Gastrocnemius medialis (tissue), 4 donors: ENCODE measurements around the gene CAVIN1. TPM values are rescaled to one million over a fixed set of nuclear protein-coding genes. Genes with fewer than 3 reads are reported as not detected.

ENCODE experiments used
- ATAC-seq, 2 donors: fragments of 150-250 bp; one replicate each; pipeline ENCODE4 v1.9.1; 2016
- DNase-seq, 2 donors: peaks; one replicate each; pipeline ENCODE4 v3.0.0-alpha.2; 2019
- H3K27ac ChIP-seq, 4 donors: fragments of 200-600 bp; sonication (generic); 1 replicate in 1 of 4; 2 replicates in 3 of 4; pipeline ENCODE4 v1.5.1; 2016 to 2018; ENCODE audit warnings: mild to moderate bottlenecking in 2 of 4, moderate library complexity in 1 of 4
- H3K27me3 ChIP-seq, 3 donors: fragments of 200-600 bp; sonication (generic) in 2 of 3; 1 replicate in 1 of 3; 2 replicates in 2 of 3; pipeline versions ENCODE4 v1.5.1 to v1.6.0; 2016 to 2019; ENCODE audit warnings: mild to moderate bottlenecking in 1 of 3, moderate library complexity in 1 of 3
- H3K36me3 ChIP-seq, 2 donors: fragments of 200-600 bp; sonication (generic) in 1 of 2; one replicate each; pipeline ENCODE4 v1.5.1; 2017 to 2018
- H3K4me1 ChIP-seq, 2 donors: fragments of 200-600 bp; sonication (generic) in 1 of 2; one replicate each; pipeline ENCODE4 v1.5.1; 2016 to 2017; ENCODE audit warnings: mild to moderate bottlenecking in 2 of 2
- H3K4me3 ChIP-seq, 4 donors: fragments of 200-600 bp; sonication (generic) in 3 of 4; 1 replicate in 1 of 4; 2 replicates in 3 of 4; pipeline ENCODE4 v1.5.1; 2016 to 2019; ENCODE audit warnings: mild to moderate bottlenecking in 2 of 4
- H3K9me3 ChIP-seq, 3 donors: fragments of 200-600 bp; sonication (generic) in 2 of 3; 1 replicate in 1 of 3; 2 replicates in 2 of 3; pipeline ENCODE4 v1.5.1; 2016 to 2019
- CTCF ChIP-seq, 5 experiments: fragments of 450-650 bp in 3 of 5; fragments of 200-600 bp in 2 of 5; sonication (generic) in 2 of 5; IDR thresholded peaks in 4 of 5; conservative IDR thresholded peaks in 1 of 5; 1 replicate in 4 of 5; 2 replicates in 1 of 5; pipeline ENCODE4 v1.5.1; 2016 to 2019; ENCODE audit warnings: antibody characterized with exemption in 5 of 5, mild to moderate bottlenecking in 3 of 5, moderate library complexity in 3 of 5
- POLR2A ChIP-seq, 2 donors: fragments of 450-650 bp; IDR thresholded peaks; one replicate each; pipeline ENCODE4 v1.6.1; 2017; ENCODE audit warnings: antibody characterized with exemption in 2 of 2, mild to moderate bottlenecking in 2 of 2, moderate library complexity in 2 of 2
- in situ Hi-C, 4 donors: fragments of 200-750 bp; cut with MboI; loops; one replicate each; pipeline versions ENCODE4 v1.15.0 to v1.8.0; 2017; ENCODE audit warnings: low sequenced_read_pairs in 4 of 4
- intact Hi-C: fragments of 100-400 bp; cut with DNase I; formaldehyde crosslinking; loops from one replicate; pipeline ENCODE4 v1.15.1; 2023; ENCODE audit warnings: low total_unique reads
- total RNA-seq, 4 donors: library from RNA; depleted of rRNA; stranded (reverse); fragments of >200 nt; gene quantifications; one replicate each; pipeline versions ENCODE4 v1.1.0 to v1.2.3, GENCODE V29; 2016

Gene CAVIN1
- total RNA-seq, 4 donors from 2014 or later, result 64.9 to 137 (median 125) TPM

GRCh38 chr17:42380935-42381334 is 42.1 kb downstream of the CAVIN1 start:
- in situ Hi-C loops (no loop called here), intact Hi-C loops (no loop called here)
- Histone ChIP-seq H3K27ac (peak overlapping the region; percentile 77 to 99 (median 82)), H3K4me1 (peaks cover 51 to 81% of the 10 kb centered on the region in 2 donors), H3K9me3 (no peaks in the 10 kb centered on the region), H3K36me3 (no peaks in the 10 kb centered on the region), H3K4me3 (no peak overlapping the region), H3K27me3 (no peaks in the 10 kb centered on the region)
- no peak for ATAC-seq
- TF ChIP-seq POLR2A (IDR thresholded peaks at IDR 0.05) (no peak), CTCF (IDR thresholded peaks at IDR 0.05 in 4 of 5, conservative IDR thresholded peaks at IDR 0.05 in 1 of 5) (no peak)
- DNase-seq, result no peak

GRCh38 chr17:42378959-42379594 is 44.0 kb downstream of the CAVIN1 start:
- intact Hi-C loops (no loop called here), in situ Hi-C loops (no loop called here)
- no peak for TF ChIP-seq POLR2A (IDR thresholded peaks at IDR 0.05)
- TF ChIP-seq CTCF (IDR thresholded peaks at IDR 0.05 in 4 of 5, conservative IDR thresholded peaks at IDR 0.05 in 1 of 5), result no peak
- H3K36me3 ChIP-seq, result no peaks in the 10 kb centered on the region
- H3K4me1 ChIP-seq, result peaks cover 59 to 80% of the 10 kb centered on the region in 2 donors
- peak overlapping the region; percentile 28 to 57 (median 40) for H3K4me3 ChIP-seq
- no peak for DNase-seq
- no peaks in the 10 kb centered on the region for H3K27me3 ChIP-seq
- peak overlapping the region; percentile 77 to 99 (median 82) for H3K27ac ChIP-seq
- H3K9me3 ChIP-seq, result no peaks in the 10 kb centered on the region
- ATAC-seq, result peak in 1 of 2 donors; percentile 60

- in situ Hi-C loops, result no loop called here
- intact Hi-C loops, result no loop called here
- H3K9me3 ChIP-seq, result no peaks in the 10 kb centered on the region
- ATAC-seq (no peak), DNase-seq (no peak)
- H3K36me3 ChIP-seq, result no peaks in the 10 kb centered on the region
- peak overlapping the region; percentile 77 to 99 (median 82) for H3K27ac ChIP-seq
- H3K27me3 ChIP-seq, result no peaks in the 10 kb centered on the region
- TF ChIP-seq CTCF (IDR thresholded peaks at IDR 0.05 in 4 of 5, conservative IDR thresholded peaks at IDR 0.05 in 1 of 5) (no peak), POLR2A (IDR thresholded peaks at IDR 0.05) (no peak)
- H3K4me3 ChIP-seq, result peak overlapping the region; percentile 28 to 57 (median 40)
- H3K4me1 ChIP-seq, result peaks cover 59 to 81% of the 10 kb centered on the region in 2 donors
These were observed 44.6 kb downstream of the CAVIN1 start for GRCh38 chr17:42378359-42378958.

- H3K27ac ChIP-seq, result peak overlapping the region in 1 of 4 donors; percentile 99
- intact Hi-C loops, result no loop called here
- no peak for ATAC-seq
These were observed 49.2 kb downstream of the CAVIN1 start for GRCh38 chr17:42373896-42374295.

More at GRCh38 chr17:42373896-42374295, 49.2 kb downstream of the CAVIN1 start:
- TF ChIP-seq POLR2A (IDR thresholded peaks at IDR 0.05), result no peak
- TF ChIP-seq CTCF (IDR thresholded peaks at IDR 0.05 in 4 of 5, conservative IDR thresholded peaks at IDR 0.05 in 1 of 5), result no peak
- H3K4me3 ChIP-seq, result no peak overlapping the region
- no peaks in the 10 kb centered on the region for H3K27me3 ChIP-seq
- no peaks in the 10 kb centered on the region for H3K36me3 ChIP-seq
- no peaks in the 10 kb centered on the region for H3K9me3 ChIP-seq
- no peak for DNase-seq
- in situ Hi-C loops, result no loop called here
- H3K4me1 ChIP-seq, result peaks cover 22 to 37% of the 10 kb centered on the region in 2 donors
